ENCODE measurements around the gene RAB3IL1. TPM values are rescaled to one million over a fixed set of nuclear protein-coding genes. Genes with fewer than 3 reads are reported as not detected.

The RAB3IL1 gene
- total RNA-seq, 1 experiment from 2014 or later: 2.3 TPM

DNA sequence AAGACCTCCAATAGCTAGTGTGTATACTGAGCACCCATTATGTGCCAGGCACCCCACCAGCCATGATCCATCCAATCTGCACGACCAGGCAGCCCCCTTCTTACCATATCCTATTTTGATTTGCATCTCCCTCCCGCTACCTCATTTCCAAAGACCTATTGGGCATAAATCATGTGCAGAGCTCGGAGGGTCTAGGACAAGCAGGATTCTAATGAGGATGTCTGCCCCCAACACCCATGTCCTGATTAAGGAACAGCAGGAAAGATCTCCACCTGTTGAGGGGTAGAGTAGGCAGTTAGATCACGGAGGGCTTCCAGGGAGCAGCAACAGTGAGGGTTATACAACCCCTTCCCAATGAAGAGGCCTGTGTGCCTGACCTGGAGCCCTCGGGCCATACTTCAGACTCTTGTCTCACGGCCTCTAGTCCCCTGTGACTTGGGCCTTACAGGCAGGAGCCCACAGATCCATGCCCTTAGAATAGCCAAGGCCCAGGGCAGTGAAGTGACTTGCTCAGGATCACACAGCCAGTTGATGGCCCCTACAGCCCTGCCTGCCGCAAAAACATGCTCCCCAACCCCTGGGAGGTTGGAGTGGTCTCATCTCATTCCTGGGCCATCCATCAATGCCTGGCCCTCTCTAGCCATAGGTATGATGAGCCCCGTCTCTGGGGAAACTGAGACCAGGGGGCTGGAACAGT, 3.5 kb downstream of the RAB3IL1 start:
- Mint-ChIP-seq H3K4me1 (ENCODE audit: insufficient read depth, unreplicated experiment) (peaks cover 6% of the 10 kb centered on the region), H3K9me3 (ENCODE audit: unreplicated experiment) (no peaks in the 10 kb centered on the region), H3K27me3 (ENCODE audit: insufficient read depth, unreplicated experiment) (peaks cover 15% of the 10 kb centered on the region), H3K27ac (ENCODE audit: low read depth, unreplicated experiment) (no peak overlapping the region), H3K4me3 (ENCODE audit: unreplicated experiment) (no peak overlapping the region), H3K36me3 (ENCODE audit: insufficient read depth, unreplicated experiment) (no peaks in the 10 kb centered on the region)
- intact Hi-C loops (cut with micrococcal nuclease): no loop called here
- ChIA-PET CTCF (interaction anchor here (0.6 to 2.5 kb wide), 4 partner anchors 34 to 174 kb away, joined by 3 to 19 read pairs (median 5); no protein-coding TSS in a partner anchor), POLR2A (no interaction called here)
- no TSS peak for BruUV-seq (replicated peaks)
- no peak for DNase-seq (ENCODE audit: unreplicated experiment)
- TF ChIP-seq, protein P1, sequence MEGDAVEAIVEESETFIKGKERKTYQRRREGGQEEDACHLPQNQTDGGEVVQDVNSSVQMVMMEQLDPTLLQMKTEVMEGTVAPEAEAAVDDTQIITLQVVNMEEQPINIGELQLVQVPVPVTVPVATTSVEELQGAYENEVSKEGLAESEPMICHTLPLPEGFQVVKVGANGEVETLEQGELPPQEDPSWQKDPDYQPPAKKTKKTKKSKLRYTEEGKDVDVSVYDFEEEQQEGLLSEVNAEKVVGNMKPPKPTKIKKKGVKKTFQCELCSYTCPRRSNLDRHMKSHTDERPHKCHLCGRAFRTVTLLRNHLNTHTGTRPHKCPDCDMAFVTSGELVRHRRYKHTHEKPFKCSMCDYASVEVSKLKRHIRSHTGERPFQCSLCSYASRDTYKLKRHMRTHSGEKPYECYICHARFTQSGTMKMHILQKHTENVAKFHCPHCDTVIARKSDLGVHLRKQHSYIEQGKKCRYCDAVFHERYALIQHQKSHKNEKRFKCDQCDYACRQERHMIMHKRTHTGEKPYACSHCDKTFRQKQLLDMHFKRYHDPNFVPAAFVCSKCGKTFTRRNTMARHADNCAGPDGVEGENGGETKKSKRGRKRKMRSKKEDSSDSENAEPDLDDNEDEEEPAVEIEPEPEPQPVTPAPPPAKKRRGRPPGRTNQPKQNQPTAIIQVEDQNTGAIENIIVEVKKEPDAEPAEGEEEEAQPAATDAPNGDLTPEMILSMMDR (IDR thresholded peaks at IDR 0.05; ENCODE audit: unreplicated experiment): no peak

DNA sequence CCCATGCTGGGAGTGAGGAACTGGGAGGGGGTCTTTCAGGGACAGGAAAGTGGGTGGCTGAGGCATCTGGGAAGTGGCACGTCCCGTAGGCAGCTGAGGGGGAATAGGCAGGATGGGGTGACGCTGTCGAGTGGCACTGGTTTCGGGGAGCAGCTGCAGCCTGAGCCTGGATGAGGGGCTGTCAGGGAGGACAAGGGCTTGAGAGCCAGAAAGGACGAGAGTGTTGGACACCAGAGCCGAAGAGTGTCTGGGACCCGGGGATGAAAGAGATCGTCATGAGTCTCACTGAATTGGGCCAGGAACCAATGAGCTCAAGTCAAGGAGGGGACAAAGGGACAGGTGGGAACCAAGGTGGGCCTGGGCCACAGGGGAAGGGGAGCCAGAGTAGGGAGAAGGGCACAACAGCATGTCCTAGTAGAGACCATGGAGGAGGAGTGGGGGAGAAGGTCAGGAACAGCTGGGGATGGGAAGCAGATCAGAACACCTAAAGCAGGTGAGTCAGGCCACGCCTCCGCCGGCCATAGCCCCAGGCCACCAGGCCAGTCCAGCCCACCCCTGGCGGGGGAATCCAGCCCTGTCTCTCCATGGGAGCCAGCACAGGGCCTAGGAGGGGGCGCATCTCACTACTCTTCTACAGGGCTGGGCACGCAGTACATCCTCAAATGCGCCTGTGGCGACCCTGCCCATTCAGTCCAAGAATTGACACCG, 4.2 kb downstream of the RAB3IL1 start:
- CTCF ChIA-PET: interaction anchor here (0.6 to 2.5 kb wide), 4 partner anchors 34 to 169 kb away, joined by 3 to 19 read pairs (median 6); no protein-coding TSS in a partner anchor
- no peaks in the 10 kb centered on the region for H3K36me3 Mint-ChIP-seq (ENCODE audit: insufficient read depth, unreplicated experiment)
- no TSS peak for BruUV-seq (replicated peaks)
- H3K27ac Mint-ChIP-seq (ENCODE audit: low read depth, unreplicated experiment): no peak overlapping the region
- intact Hi-C loops (cut with micrococcal nuclease): no loop called here
- H3K9me3 Mint-ChIP-seq (ENCODE audit: unreplicated experiment): no peaks in the 10 kb centered on the region
- no peak for DNase-seq (ENCODE audit: unreplicated experiment)
- TF ChIP-seq, protein P1 (IDR thresholded peaks at IDR 0.05; ENCODE audit: unreplicated experiment): no peak
- peaks cover 8% of the 10 kb centered on the region for H3K27me3 Mint-ChIP-seq (ENCODE audit: insufficient read depth, unreplicated experiment)
- peaks cover 5% of the 10 kb centered on the region for H3K4me1 Mint-ChIP-seq (ENCODE audit: insufficient read depth, unreplicated experiment)
- no peak overlapping the region for H3K4me3 Mint-ChIP-seq (ENCODE audit: unreplicated experiment)
- POLR2A ChIA-PET: interaction anchor here (0.6 kb wide), 1 partner anchor 210 kb away, joined by 3 read pairs; no protein-coding TSS in a partner anchor

DNA sequence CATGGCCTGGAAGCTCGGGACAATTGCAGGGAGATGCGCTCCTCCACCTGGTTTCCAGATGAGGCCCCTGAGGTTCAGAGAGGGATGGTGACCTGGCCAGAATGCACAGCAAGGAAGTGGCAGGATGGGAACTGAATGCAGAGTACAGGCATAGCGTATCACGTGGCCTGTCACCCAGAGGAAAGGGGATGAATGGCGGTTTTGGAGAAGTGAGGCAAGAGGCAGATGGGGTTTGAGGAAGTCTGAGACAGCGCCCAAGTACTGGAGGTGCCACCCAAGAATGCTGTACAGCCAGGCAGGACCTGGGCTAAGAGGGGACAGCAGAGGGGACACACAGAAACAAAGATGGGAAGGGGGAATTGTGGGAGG, 4.9 kb downstream of the RAB3IL1 start:
- H3K9me3 Mint-ChIP-seq (ENCODE audit: unreplicated experiment): no peaks in the 10 kb centered on the region
- intact Hi-C loops (cut with micrococcal nuclease): no loop called here
- CTCF ChIA-PET: interaction anchor here (0.7 to 1.5 kb wide), 2 partner anchors 35 to 169 kb away, joined by 4 to 7 read pairs; no protein-coding TSS in a partner anchor

More for the DNA sequence above, 4.9 kb downstream of the RAB3IL1 start:
- H3K4me1 Mint-ChIP-seq (ENCODE audit: insufficient read depth, unreplicated experiment): no peaks in the 10 kb centered on the region
- no TSS peak for BruUV-seq (replicated peaks)
- TF ChIP-seq, protein P1 (IDR thresholded peaks at IDR 0.05; ENCODE audit: unreplicated experiment): no peak
- H3K36me3 Mint-ChIP-seq (ENCODE audit: insufficient read depth, unreplicated experiment): peaks cover 3% of the 10 kb centered on the region
- H3K4me3 Mint-ChIP-seq (ENCODE audit: unreplicated experiment): no peak overlapping the region
- peaks cover 2% of the 10 kb centered on the region for H3K27me3 Mint-ChIP-seq (ENCODE audit: insufficient read depth, unreplicated experiment)
- H3K27ac Mint-ChIP-seq (ENCODE audit: low read depth, unreplicated experiment): no peak overlapping the region
- POLR2A ChIA-PET: interaction anchor here (0.6 kb wide), 1 partner anchor 211 kb away, joined by 3 read pairs; no protein-coding TSS in a partner anchor
- no peak for DNase-seq (ENCODE audit: unreplicated experiment)

All from MCF 10A (cell line).